GM18505 (cell line): ENCODE measurements around the gene PANK3.
"Not testable (repeated sequence)": the region's sequence is repeated elsewhere in the genome, so short reads cannot be mapped to it uniquely, and the experiment has no call there.

ENCODE experiments used
- ATAC-seq: cut with Tn5 transposase; IDR thresholded peaks from one replicate; pipeline ENCODE4 v1.9.1; 2021; ENCODE audit not compliant: unreplicated experiment
- POLR2A ChIP-seq: IDR thresholded peaks from 4 replicates; pipeline ENCODE4 v1.6.1; 2011; ENCODE audit warnings: borderline replicate concordance; ENCODE audit not compliant: insufficient read depth, insufficient read length; ENCODE audit errors: extremely low read depth

The PANK3 gene

DNA sequence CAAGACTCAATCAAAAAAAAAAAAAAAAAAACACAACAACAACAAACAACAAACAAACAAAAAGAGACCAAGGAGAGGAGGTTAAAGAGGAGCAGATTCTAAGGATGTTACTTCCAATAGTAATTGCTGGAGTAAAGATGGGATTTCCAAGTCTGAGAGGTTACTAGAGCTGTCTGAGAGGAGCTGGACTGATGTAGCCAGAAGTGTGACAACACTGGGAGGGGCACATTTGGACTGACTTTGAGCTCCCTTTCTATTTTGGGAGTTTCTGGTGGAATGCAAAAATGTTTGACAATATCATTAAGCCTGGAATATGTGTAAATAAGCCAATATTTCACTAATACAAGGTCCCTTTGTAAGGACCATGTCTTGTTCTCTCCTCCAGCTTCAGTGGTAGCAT, 25.3 kb upstream of the PANK3 start:
- no peak for ATAC-seq

DNA sequence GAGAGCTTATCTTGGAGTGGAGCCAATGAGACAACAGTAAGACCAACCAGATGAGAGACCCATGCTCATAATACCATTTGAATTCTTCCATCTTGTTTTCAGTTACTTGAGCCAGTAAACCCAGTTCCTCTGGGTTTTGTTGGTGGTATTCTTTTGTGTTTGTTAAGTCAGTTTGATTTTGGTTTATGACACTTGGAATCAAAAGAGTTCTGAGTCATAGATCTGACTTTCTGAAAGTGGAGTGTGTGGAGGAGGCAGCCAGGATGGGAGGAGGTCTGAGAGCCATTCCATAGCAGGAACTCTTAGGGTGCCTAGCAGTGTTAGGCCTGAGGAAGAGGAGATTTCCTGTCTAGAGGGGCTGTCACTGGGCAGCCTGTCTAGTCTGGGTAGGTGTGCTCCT, 24.6 kb upstream of the PANK3 start:
- no peak for ATAC-seq
- TF ChIP-seq POLR2A = no peak

More for the DNA sequence above, 25.3 kb upstream of the PANK3 start:
- TF ChIP-seq POLR2A = no peak

DNA sequence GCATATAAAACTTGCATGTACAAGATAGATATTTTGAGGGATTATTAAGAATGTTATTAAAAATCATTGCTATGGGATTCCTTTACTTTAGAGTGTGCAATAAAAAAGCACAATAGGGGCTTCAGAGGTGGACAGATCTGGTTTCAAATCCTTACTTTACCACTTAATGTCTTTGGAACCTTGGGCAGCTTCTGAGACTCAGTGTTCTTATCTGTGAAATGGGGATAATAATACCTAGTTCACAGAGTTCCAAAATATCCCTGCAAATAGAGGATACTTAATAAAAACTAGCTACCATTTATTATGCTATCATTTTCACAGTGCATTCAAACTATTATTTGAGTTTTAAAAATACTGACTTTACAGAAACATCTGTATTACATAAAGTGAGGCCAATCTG, 23.3 kb upstream of the PANK3 start:
- TF ChIP-seq POLR2A = no peak
- ATAC-seq = no peak

DNA sequence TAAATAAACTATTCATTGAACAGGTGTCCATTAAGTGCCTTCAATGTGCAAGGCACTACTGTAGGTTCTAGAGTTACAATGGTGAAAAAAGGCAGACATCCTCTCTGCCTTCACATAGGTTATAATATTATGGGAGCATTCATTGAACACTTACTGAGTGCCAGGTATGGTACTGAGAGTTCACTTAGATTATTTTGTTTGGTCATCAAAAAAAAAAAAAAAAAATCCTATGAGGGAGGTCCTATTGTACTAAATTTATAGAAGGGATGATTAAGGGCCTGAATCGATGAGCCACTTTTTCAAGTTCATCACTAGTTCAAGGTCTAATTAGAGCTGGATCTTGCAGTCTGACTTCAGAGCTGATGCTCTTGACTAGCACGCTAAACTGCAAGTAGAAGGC, 22.8 kb upstream of the PANK3 start:
- TF ChIP-seq POLR2A = no peak
- ATAC-seq = no peak

DNA sequence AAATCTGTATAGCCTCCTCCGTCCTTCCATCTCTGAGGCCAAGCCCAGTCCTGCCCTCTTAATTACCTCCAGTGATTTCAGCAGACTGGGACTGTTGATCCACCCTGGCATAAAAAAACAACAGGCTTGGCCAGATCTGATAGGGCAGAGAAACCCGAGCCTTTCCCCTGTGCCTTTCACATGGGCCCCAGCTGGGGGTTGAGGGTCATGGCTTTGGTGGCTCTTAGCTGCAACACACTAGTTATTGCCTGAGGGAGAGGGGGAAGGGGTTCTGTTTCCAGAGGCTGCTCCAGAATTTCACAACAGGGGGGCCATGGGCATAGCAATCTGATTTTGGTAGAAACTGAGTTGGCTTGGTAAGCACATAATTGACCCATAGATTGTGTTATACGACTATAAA, 21.2 kb upstream of the PANK3 start:
- TF ChIP-seq POLR2A = no peak
- no peak for ATAC-seq

DNA sequence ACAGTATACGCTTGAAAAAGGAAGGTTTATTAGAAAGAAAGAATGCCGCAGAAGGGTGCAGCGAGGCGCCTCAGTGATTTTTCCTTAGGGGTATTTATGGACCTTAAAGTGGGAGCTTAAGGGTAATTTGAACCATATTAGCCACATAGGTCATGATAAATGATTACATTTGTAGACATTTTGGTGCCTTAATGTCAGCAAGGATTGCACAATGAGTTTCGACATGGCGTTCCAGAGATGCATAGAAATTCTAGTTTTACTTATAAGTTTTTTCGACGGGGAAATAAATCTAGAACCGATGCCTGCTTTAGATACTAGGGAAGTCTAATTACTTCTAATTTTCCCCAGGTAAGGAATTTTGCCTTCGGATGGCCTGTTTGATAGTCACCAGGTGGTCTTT, 20.7 kb upstream of the PANK3 start:
- no peak for ATAC-seq
- no peak for TF ChIP-seq POLR2A

DNA sequence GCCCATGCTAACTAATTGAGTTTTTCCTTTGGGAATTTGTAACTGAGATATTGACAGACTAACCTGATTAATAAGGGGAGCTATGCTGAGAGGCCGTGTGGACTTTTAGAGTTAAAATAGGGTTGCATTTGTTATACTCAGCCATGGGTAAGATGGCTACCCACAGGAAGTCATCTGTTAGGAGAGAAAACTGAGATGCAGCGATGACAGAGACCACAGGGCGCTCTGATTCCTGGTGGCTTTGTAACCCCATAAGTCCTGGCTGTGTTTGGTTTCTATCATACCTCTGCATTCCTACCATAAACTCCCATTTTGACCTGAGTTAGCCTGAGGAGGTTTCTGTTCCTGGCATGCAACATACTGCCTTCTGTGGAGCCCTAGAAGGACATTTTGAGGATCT, 19.5 kb upstream of the PANK3 start:
- ATAC-seq = no peak
- TF ChIP-seq POLR2A = no peak

DNA sequence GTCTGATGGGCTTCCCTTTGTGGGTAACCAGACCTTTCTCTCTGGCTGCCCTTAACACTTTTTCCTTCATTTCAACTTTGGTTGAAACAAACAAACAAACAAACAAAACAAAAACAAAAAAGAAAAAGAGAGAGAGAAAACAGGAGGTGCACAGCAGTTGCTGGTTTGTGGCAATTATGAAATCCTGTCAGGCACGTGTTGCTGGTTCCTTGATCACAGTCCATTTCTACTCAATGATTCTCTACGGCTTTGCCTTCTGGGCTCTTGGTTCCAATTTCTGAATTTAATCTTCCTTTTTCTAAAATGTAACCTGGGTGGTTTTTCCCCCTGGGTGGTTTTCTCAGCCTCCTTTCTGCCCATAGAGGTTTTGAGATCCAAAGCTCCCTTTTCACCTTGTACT, 17.8 kb upstream of the PANK3 start:
- ATAC-seq = no peak
- TF ChIP-seq POLR2A = no peak

DNA sequence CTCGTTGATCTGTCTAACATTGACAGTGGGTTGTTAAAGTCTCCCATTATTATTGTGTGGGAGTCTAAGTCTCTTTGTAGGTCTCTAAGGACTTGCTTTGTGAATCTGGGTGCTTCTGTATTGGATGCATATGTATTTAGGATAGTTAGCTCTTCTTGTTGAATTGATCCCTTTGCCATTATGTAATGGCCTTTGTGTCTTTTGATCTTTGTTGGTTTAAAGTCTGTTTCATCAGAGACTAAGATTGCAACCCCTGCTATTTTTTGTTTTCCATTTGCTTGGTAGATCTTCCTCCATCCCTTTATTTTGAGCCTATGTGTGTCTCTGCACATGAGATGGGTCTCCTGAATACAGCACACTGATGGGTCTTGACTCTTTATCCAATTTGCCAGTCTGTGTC, 17.0 kb upstream of the PANK3 start:
- not testable (repeated sequence) for ATAC-seq

DNA sequence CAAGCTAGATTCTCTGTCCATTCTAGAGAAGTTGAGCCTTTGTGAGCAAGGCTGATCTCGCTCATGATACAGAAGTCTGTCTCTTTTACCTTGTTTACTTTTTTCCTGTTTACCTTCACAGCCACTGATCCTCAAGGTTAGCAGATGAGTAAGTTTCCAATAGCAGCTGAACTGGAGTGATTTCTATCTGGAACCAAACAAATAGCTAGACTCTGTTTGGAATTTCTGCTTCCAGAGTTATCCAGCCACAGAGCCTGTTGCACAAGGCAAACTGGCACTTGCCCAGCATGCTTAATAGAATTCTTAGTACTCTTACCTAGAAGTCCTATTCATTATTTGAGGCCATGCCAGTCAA, 12.8 kb upstream of the PANK3 start:
- no peak for TF ChIP-seq POLR2A
- ATAC-seq = no peak

DNA sequence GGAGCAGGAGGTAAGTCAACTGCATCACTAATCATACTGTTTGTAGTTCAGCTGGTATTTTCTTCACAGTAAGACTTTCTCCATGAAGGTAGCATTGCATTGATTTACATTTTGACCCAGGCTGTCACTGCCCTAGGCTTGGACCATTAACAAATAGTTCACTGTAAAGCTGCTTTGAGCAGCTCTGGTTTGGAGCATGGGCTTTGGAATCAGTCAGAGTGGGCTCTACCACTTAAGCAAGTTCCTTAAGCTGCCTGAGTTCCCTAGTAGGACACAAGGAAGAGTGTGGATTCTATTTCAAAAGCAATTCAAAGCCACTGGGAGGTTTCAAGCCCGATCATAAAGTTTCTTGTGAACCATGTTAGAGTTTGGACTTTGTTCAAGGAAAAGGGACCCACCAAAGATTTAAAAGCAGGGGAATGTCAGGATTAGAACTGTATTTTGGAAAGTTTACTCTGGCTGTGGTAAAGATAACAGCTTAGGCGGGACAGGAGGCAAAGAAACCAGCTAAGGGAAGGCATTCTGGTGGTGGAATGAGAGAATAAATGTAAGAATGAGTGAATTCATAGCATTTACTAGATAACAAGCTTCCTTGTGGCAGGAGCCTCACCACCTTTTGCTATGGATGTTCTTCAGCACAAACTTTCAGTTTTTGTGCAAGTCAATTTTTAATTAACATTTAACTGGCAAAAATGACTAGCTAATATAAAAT, 12.3 kb upstream of the PANK3 start:
- no peak for TF ChIP-seq POLR2A
- ATAC-seq = no peak

DNA sequence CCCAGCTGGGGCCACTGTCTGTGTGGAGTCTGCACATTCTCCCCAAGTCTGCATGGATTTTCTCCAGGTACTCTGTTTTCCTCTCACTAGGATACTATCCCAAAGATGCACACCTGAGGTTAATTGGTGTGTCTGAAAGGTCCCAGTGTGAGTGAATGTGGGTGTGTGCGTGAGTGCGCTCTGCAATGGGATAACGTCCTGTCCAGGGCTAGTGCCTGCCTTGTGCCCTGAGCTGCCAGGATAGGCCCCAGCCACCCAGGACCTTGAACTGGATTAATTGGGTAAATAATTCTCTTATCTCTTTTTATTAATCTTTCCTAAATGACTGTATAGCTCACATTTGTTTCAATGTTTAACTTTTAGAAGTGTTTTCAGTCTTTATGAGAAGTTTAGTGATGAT, 11.5 kb upstream of the PANK3 start:
- no peak for TF ChIP-seq POLR2A
- no peak for ATAC-seq

DNA sequence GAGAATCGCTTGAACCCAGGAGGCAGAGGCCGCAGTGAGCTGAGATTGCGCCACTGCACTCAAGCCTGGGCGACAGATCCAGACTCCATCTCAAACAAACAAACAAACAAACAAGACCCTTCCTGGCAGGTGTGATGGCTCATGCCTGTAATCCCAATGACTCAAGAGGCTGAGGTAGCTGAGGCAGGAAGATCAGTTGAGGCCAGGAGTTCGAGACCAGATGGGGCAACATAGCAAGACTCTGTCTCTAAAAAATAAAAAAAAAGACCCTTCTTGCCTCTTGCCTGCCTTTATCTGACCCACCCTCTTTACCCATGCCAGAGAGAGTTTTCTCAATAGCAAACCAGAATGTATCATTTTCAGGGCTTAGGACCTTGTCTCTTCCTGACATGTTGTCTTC, 8.8 kb upstream of the PANK3 start:
- no peak for TF ChIP-seq POLR2A
- no peak for ATAC-seq

DNA sequence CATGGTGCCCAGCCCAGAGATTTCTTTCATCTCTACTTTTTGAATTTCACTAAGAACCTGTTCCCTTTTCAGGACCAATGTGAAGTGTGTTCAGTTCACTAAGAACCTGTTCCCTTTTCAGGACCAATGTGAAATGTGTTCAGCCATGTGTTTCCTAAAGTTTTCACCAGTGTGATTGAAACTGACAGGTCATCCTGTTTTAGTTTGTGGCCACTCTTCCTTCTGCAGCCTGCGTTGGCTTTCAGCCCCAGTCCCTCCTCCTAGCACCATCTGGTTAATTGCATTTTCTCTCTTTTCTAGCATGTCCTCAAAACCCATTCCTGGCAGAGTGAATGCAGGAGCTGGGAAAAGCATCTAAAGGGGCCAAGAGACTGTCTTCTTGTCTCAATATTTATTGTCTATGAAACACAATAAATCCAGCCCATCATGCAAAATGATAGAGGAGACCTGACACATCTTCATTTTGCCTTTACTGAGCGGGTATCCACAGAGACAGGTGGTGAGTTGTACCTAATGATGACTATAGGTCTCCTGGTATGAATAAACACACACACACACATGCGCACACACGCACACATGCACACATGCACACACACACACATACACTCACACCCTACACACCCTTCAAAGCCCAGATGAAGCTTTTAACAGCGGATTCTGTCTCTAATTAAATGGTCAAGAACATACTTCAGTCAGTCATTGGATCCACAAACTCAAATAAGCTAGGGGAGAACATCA, 6.1 kb upstream of the PANK3 start:
- ATAC-seq = no peak

More for the DNA sequence above, 6.1 kb upstream of the PANK3 start:
- TF ChIP-seq POLR2A = no peak
